IPS-20b (cell line): Measurements from ENCODE around the gene TAAR2.

Source experiments
- H3K27ac ChIP-seq: one replicate; pipeline ENCODE4 v1.5.1; 2013; ENCODE audit warnings: low read length
- H3K27me3 ChIP-seq: 2 replicates; pipeline ENCODE4 v1.6.1; 2013; ENCODE audit warnings: mild to moderate bottlenecking, low read length, inconsistent platforms; ENCODE audit not compliant: insufficient read depth
- H3K36me3 ChIP-seq: 2 replicates; pipeline ENCODE4 v1.6.1; 2013; ENCODE audit warnings: low read depth, mild to moderate bottlenecking, inconsistent platforms, low read length, moderate library complexity; ENCODE audit not compliant: insufficient read depth
- H3K4me1 ChIP-seq: 2 replicates; pipeline ENCODE4 v1.6.1; 2013; ENCODE audit warnings: mild to moderate bottlenecking, control low read depth, inconsistent platforms, low read length, moderate library complexity; ENCODE audit not compliant: insufficient read depth
- H3K4me3 ChIP-seq: 2 replicates; pipeline ENCODE4 v1.5.1; 2013; ENCODE audit warnings: mild to moderate bottlenecking, low read length, inconsistent platforms
- H3K9ac ChIP-seq: 2 replicates; pipeline ENCODE4 v1.6.1; 2013; ENCODE audit warnings: low read depth, mild to moderate bottlenecking, inconsistent platforms, low read length, moderate library complexity
- H3K9me3 ChIP-seq: 2 replicates; pipeline ENCODE4 v1.6.1; 2013; ENCODE audit warnings: mild to moderate bottlenecking, low read depth, low read length, inconsistent platforms; ENCODE audit not compliant: insufficient read depth

Gene TAAR2, protein sequence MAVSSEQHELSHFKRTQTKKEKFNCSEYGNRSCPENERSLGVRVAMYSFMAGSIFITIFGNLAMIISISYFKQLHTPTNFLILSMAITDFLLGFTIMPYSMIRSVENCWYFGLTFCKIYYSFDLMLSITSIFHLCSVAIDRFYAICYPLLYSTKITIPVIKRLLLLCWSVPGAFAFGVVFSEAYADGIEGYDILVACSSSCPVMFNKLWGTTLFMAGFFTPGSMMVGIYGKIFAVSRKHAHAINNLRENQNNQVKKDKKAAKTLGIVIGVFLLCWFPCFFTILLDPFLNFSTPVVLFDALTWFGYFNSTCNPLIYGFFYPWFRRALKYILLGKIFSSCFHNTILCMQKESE

GRCh38 chr6:132624175-132624574 is at the start of gene TAAR2:
TAAR2 (minus strand) TSS chr6:132624275; CDS start chr6:132624275, 0 bp downstream.
- H3K27me3 ChIP-seq = no peaks in the 10 kb centered on the region
- H3K36me3 ChIP-seq = no peaks in the 10 kb centered on the region
- no peaks in the 10 kb centered on the region for H3K4me1 ChIP-seq
- no peak within 1 kb of the TSS for H3K9ac ChIP-seq
- no peak within 1 kb of the TSS for H3K4me3 ChIP-seq
- H3K9me3 ChIP-seq = no peaks in the 10 kb centered on the region
- no peak within 1 kb of the TSS for H3K27ac ChIP-seq

DNA sequence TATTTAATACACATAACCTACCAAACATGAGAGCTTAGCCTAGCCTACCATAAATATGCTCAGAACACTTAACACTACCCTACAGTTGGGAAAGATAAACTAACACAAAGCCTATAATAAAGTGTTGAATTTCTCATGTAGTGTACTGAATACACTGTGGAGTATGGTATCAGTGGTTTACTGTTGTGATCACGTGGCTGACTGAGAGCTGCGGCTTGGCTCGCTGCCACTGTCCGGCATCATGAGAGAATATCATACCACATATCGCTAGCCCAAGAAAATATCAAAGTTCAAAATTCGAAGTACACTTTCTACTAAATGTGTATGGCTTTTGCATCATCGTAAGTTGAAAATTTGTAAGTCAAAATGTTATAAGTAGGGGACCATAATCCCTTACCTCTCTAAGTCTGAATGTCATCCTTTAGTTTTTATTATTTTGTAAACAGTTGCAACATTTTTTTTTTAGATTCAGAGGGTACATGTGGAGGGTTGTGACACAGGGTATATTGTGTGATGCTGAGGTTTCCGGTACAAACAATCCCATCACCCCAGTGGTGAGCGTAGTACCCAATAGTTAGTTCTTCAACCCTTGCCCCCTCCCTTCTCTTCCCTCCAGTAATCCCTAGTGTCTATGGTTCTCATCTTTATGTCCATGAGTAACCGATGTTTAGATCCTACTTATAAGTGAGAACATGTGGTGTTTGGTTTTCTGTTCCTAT is 49.5 kb upstream of the TAAR2 start:
- Histone ChIP-seq H3K4me1 (no peaks in the 10 kb centered on the region), H3K9ac (no peak overlapping the region), H3K27me3 (no peaks in the 10 kb centered on the region), H3K4me3 (no peak overlapping the region), H3K9me3 (no peaks in the 10 kb centered on the region), H3K27ac (no peak overlapping the region), H3K36me3 (no peaks in the 10 kb centered on the region)

GRCh38 chr6:132671295-132671694 is 47.2 kb upstream of the TAAR2 start:
- Histone ChIP-seq H3K27ac (no peak overlapping the region), H3K27me3 (no peaks in the 10 kb centered on the region), H3K36me3 (no peaks in the 10 kb centered on the region)

DNA sequence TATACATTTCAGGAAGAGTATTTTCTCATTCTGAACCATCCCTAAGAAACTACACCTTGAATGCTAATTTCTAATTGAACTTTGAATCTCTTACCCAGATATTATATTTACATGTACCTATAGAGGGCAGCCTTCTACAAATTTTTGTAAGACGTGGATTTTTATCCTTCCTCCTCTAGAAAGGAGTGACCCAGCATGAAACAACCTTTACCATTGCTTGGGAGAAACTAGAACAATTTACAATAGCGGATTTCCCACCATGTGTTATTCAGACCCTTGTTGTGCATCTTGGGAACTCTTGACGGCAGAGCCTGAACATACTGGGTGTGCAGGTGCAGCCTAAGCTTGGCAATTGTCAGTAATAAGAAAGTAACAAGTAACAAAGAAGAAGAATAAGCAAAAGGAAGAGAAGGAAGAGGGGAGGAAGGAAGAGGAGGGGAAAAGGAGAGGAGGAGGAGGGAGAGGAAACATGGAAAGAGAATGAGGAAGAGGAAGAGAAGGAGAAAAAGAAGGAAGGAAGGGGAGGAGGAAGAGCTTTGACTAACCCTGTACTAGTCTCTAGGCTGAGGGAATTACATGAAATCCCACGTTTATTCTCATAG is 45.7 kb upstream of the TAAR2 start:
- H3K9ac ChIP-seq = no peak overlapping the region

More at GRCh38 chr6:132671295-132671694, 47.2 kb upstream of the TAAR2 start:
- H3K9ac ChIP-seq = no peak overlapping the region
- H3K4me1 ChIP-seq = peaks cover 7% of the 10 kb centered on the region
- no peaks in the 10 kb centered on the region for H3K9me3 ChIP-seq
- no peak overlapping the region for H3K4me3 ChIP-seq

DNA sequence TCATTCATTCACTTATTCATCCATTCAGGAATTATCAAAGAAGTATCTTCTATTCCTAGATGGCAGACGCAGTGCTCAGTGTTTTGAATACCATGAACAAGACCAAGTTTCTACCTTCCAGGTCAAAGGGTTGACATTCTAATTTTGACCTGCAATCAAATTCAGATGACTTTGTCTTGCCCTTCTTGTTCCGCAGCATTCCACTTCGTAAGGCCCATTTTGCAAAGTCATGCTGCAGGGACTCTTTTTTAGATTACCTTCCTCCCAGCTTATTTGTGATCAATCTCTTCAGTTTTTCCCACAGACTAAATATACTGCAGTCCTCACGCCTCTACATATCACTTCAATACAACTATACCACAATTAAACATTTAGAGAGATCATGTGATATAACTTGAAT is 42.0 kb upstream of the TAAR2 start:
- H3K27me3 ChIP-seq = no peaks in the 10 kb centered on the region
- H3K36me3 ChIP-seq = no peaks in the 10 kb centered on the region
- H3K9me3 ChIP-seq = no peaks in the 10 kb centered on the region
- no peak overlapping the region for H3K9ac ChIP-seq
- H3K27ac ChIP-seq = no peak overlapping the region
- no peak overlapping the region for H3K4me3 ChIP-seq
- H3K4me1 ChIP-seq = peaks cover 12% of the 10 kb centered on the region

More for the DNA sequence above, 45.7 kb upstream of the TAAR2 start:
- Histone ChIP-seq H3K36me3 (no peaks in the 10 kb centered on the region), H3K9me3 (no peaks in the 10 kb centered on the region), H3K4me3 (no peak overlapping the region), H3K27me3 (no peaks in the 10 kb centered on the region), H3K4me1 (peaks cover 12% of the 10 kb centered on the region), H3K27ac (no peak overlapping the region)

DNA sequence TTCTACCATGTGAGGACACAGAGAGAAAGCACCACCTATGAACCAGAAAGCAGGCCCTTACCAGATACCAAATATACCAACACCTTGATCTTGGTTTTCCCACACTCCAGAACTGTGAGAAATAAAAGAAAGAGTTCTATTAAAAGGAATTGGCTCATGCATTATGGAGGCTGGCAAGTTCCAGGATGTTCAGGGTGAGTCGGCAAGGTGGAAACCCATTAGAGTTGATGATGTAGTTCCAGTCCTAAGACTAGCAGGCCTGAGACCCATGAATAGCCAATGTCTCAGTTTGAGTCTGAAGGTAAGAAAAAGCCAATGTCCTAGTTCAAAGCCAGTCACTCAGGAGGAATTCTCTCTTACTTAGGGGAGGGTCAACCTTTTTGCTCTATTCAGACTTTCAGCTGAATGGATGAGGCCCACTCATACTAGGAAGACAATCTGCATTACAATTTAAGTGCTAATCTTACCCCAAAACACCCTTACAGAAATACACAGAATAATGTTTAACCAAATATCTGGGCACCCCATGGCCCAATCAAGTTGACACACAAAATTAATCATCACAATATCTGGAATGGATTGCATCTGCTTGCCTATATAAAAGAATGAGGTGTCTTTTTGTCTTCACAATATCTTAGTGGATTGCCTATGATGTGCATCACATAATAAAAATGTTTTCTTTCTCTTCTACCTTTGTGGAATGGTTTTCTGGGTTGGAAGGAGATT is 40.4 kb upstream of the TAAR2 start:
- no peaks in the 10 kb centered on the region for H3K36me3 ChIP-seq
- H3K9me3 ChIP-seq = no peaks in the 10 kb centered on the region
- H3K4me3 ChIP-seq = no peak overlapping the region
- no peak overlapping the region for H3K27ac ChIP-seq
- H3K9ac ChIP-seq = no peak overlapping the region
- peaks cover 12% of the 10 kb centered on the region for H3K4me1 ChIP-seq
- H3K27me3 ChIP-seq = no peaks in the 10 kb centered on the region

- Histone ChIP-seq H3K27me3 (no peaks in the 10 kb centered on the region), H3K4me1 (peaks cover 12% of the 10 kb centered on the region), H3K9me3 (no peaks in the 10 kb centered on the region), H3K27ac (no peak overlapping the region), H3K9ac (no peak overlapping the region), H3K36me3 (no peaks in the 10 kb centered on the region), H3K4me3 (no peak overlapping the region)
Measured at GRCh38 chr6:132663661-132664060, 39.6 kb upstream of the TAAR2 start.

GRCh38 chr6:132661906-132662305 is 37.8 kb upstream of the TAAR2 start:
- H3K9ac ChIP-seq = no peak overlapping the region
- no peaks in the 10 kb centered on the region for H3K36me3 ChIP-seq
- no peaks in the 10 kb centered on the region for H3K9me3 ChIP-seq
- H3K27me3 ChIP-seq = no peaks in the 10 kb centered on the region
- peaks cover 11% of the 10 kb centered on the region for H3K4me1 ChIP-seq
- no peak overlapping the region for H3K27ac ChIP-seq
- H3K4me3 ChIP-seq = no peak overlapping the region

DNA sequence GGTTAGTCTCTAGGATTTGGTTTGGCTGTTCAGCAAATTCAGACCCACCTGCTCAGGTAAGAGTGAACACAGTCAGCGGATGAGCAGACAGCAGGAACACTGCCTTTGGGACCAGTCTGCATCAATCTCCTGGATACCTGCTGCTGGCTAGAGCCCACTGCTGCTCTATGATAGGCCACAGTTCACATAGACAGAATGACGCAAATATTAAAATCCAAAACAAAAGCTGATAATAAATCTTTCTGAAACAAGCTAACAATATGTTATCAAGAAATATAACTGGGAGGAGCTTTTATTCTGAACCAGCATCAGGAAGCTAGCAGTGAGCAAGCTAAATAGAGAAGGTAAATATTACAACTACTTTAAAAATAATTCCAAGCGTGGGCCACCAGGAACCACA is 35.0 kb upstream of the TAAR2 start, which contains the start of gene TAAR1:
TAAR1 (minus strand) TSS at position 101 of the 400 bp plus-strand sequence. CDS start 13,179 bp downstream, outside the sequence.
- Histone ChIP-seq H3K27me3 (no peaks in the 10 kb centered on the region), H3K9me3 (no peaks in the 10 kb centered on the region), H3K9ac (no peak within 1 kb of the TSS), H3K36me3 (no peaks in the 10 kb centered on the region), H3K4me1 (no peaks in the 10 kb centered on the region), H3K4me3 (no peak within 1 kb of the TSS), H3K27ac (no peak within 1 kb of the TSS)

GRCh38 chr6:132651062-132651461 is 27.0 kb upstream of the TAAR2 start:
- Histone ChIP-seq H3K9me3 (no peaks in the 10 kb centered on the region), H3K27me3 (no peaks in the 10 kb centered on the region)

DNA sequence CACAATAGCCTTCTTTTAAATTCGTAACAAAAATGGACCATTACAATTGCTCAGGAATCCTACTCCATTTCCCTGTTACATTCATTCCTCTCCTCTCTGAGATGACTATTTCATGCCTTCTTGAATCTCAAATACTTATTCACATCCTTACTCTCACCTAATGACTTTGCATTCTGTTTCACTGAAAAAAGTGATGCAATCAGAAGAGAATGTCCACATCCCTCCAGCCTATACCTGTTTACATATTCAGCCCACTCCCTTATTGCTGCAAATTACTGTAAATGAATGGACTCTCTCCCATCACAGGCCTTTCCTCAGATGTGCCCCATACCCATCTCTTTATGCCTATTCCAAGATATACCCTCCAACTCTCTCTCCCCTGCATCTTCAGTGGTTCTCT is 26.4 kb upstream of the TAAR2 start:
- Histone ChIP-seq H3K27ac (no peak overlapping the region), H3K36me3 (no peaks in the 10 kb centered on the region), H3K4me1 (peaks cover 5% of the 10 kb centered on the region; the same call in 1 of the 2 replicates), H3K9ac (no peak overlapping the region), H3K27me3 (no peaks in the 10 kb centered on the region), H3K9me3 (no peaks in the 10 kb centered on the region), H3K4me3 (no peak overlapping the region)

More at GRCh38 chr6:132651062-132651461, 27.0 kb upstream of the TAAR2 start:
- H3K9ac ChIP-seq = no peak overlapping the region
- H3K4me3 ChIP-seq = no peak overlapping the region
- peaks cover 5% of the 10 kb centered on the region; the same call in 1 of the 2 replicates for H3K4me1 ChIP-seq
- H3K27ac ChIP-seq = no peak overlapping the region
- H3K36me3 ChIP-seq = no peaks in the 10 kb centered on the region
